H9 (cell line): ENCODE results near the gene AK8. TPM values are rescaled to one million over a fixed set of nuclear protein-coding genes. Genes with fewer than 3 reads are reported as not detected.

Experiments used
- DNase-seq: peaks from one replicate; pipeline ENCODE4 v3.0.0-alpha.2; 2017
- H2AFZ ChIP-seq: one replicate; pipeline ENCODE4 v1.6.1; 2013; ENCODE audit warnings: mild to moderate bottlenecking, low read length, control low read depth, moderate library complexity
- H2AK5ac ChIP-seq: 2 replicates; pipeline ENCODE4 v1.6.1; 2013; ENCODE audit warnings: low read length, control low read depth, mixed read lengths; ENCODE audit not compliant: insufficient read length
- H2BK120ac ChIP-seq: one replicate; pipeline ENCODE4 v1.6.1; 2013; ENCODE audit warnings: low read depth, mild to moderate bottlenecking, low read length, control low read depth, inconsistent platforms; ENCODE audit not compliant: poor library complexity, severe bottlenecking
- H2BK12ac ChIP-seq: 2 replicates; pipeline ENCODE4 v1.6.1; 2013; ENCODE audit warnings: low read length, control low read depth, mixed read lengths, low read depth; ENCODE audit not compliant: insufficient read length
- H2BK15ac ChIP-seq: 2 replicates; pipeline ENCODE4 v1.6.1; 2013; ENCODE audit warnings: low read depth, low read length, control low read depth
- H2BK20ac ChIP-seq: one replicate; pipeline ENCODE4 v1.6.1; 2013; ENCODE audit warnings: low read depth, mild to moderate bottlenecking, low read length, control low read depth, inconsistent platforms; ENCODE audit not compliant: poor library complexity, severe bottlenecking
- H2BK5ac ChIP-seq: 2 replicates; pipeline ENCODE4 v1.6.1; 2013; ENCODE audit warnings: low read length, control low read depth, mixed read lengths; ENCODE audit not compliant: insufficient read length
- H3K14ac ChIP-seq: 2 replicates; pipeline ENCODE4 v1.6.1; 2013; ENCODE audit warnings: low read length, control low read depth; ENCODE audit not compliant: insufficient read depth
- H3K18ac ChIP-seq: 2 replicates; pipeline ENCODE4 v1.6.1; 2013; ENCODE audit warnings: low read depth, mild to moderate bottlenecking, mixed read lengths, low read length, control low read depth; ENCODE audit not compliant: insufficient read length
- H3K23ac ChIP-seq: 2 replicates; pipeline ENCODE4 v1.6.1; 2013; ENCODE audit warnings: low read length, control low read depth, mixed read lengths, low read depth; ENCODE audit not compliant: insufficient read length
- H3K23me2 ChIP-seq: 2 replicates; pipeline ENCODE4 v1.6.1; 2013; ENCODE audit warnings: low read depth, mild to moderate bottlenecking, mixed read lengths, low read length, control low read depth; ENCODE audit not compliant: insufficient read length, poor library complexity, severe bottlenecking
- H3K27ac ChIP-seq: 2 replicates; pipeline ENCODE4 v1.5.1; 2013; ENCODE audit warnings: low read length, control low read depth, mixed read lengths, low read depth; ENCODE audit not compliant: insufficient read length
- H3K27me3 ChIP-seq: 2 replicates; pipeline ENCODE4 v1.6.1; 2013; ENCODE audit warnings: low read length, control low read depth, inconsistent platforms; ENCODE audit not compliant: insufficient read depth
- H3K4ac ChIP-seq: 2 replicates; pipeline ENCODE4 v1.6.1; 2013; ENCODE audit warnings: low read depth, mild to moderate bottlenecking, control low read depth, inconsistent platforms, low read length, moderate library complexity
- H3K4me1 ChIP-seq: 2 replicates; pipeline ENCODE4 v1.6.1; 2013; ENCODE audit warnings: low read length, control low read depth, inconsistent platforms; ENCODE audit not compliant: insufficient read depth
- H3K4me2 ChIP-seq: 2 replicates; pipeline ENCODE4 v1.6.1; 2013; ENCODE audit warnings: low read length, control low read depth, mixed read lengths; ENCODE audit not compliant: insufficient read length, insufficient read depth
- H3K56ac ChIP-seq: 2 replicates; pipeline ENCODE4 v1.6.1; 2013; ENCODE audit warnings: low read depth, mild to moderate bottlenecking, mixed read lengths, low read length, control low read depth; ENCODE audit not compliant: insufficient read length
- H3K79me1 ChIP-seq: 2 replicates; pipeline ENCODE4 v1.6.1; 2013; ENCODE audit warnings: low read depth, mild to moderate bottlenecking, moderate library complexity, low read length, control low read depth, inconsistent platforms; ENCODE audit not compliant: insufficient read depth, poor library complexity, severe bottlenecking
- H3K79me2 ChIP-seq: 2 replicates; pipeline ENCODE4 v1.6.1; 2013; ENCODE audit warnings: low read length, control low read depth, inconsistent platforms; ENCODE audit not compliant: insufficient read depth
- H3K9ac ChIP-seq: 2 replicates; pipeline ENCODE4 v1.6.1; 2013; ENCODE audit warnings: low read length, control low read depth, mixed read lengths; ENCODE audit not compliant: insufficient read length; ENCODE audit errors: extremely low read depth
- H3K9me3 ChIP-seq: one replicate; pipeline ENCODE4 v1.6.1; 2013; ENCODE audit warnings: low read depth, low read length, inconsistent platforms; ENCODE audit not compliant: control insufficient read depth
- H3T11ph ChIP-seq: one replicate; pipeline ENCODE4 v1.6.1; 2013; ENCODE audit warnings: mild to moderate bottlenecking, low read length, control low read depth, inconsistent platforms
- H4K20me1 ChIP-seq: one replicate; pipeline ENCODE4 v1.6.1; 2013; ENCODE audit not compliant: control insufficient read depth, insufficient read length, insufficient read depth
- H4K5ac ChIP-seq: 2 replicates; pipeline ENCODE4 v1.6.1; 2013; ENCODE audit warnings: low read depth, mild to moderate bottlenecking, mixed read lengths, low read length, control low read depth; ENCODE audit not compliant: insufficient read length
- H4K8ac ChIP-seq: replicated peaks from 2 replicates; pipeline ENCODE4 v1.6.1; 2013; ENCODE audit warnings: low read length, control low read depth, mixed read lengths, low read depth; ENCODE audit not compliant: insufficient read length
- H4K91ac ChIP-seq: 2 replicates; pipeline ENCODE4 v1.6.1; 2013; ENCODE audit warnings: low read depth, mild to moderate bottlenecking, moderate library complexity, mixed read lengths, low read length, control low read depth; ENCODE audit not compliant: insufficient read length
- H3K27ac Mint-ChIP-seq, 3 experiments: 2 replicates in 2 of 3; 3 replicates in 1 of 3; pipeline ENCODE4 v1.8.0; 2020 to 2021; ENCODE audit warnings: mixed read lengths in 3 of 3, mild to moderate bottlenecking in 1 of 3, moderate library complexity in 1 of 3
- H3K27me3 Mint-ChIP-seq: 2 replicates; pipeline ENCODE4 v1.8.0; 2021; ENCODE audit warnings: low read depth, mild to moderate bottlenecking, moderate library complexity, mixed read lengths
- H3K36me3 Mint-ChIP-seq, 3 experiments: 2 replicates in 2 of 3; 3 replicates in 1 of 3; pipeline ENCODE4 v1.8.0; 2020 to 2021; ENCODE audit warnings: low read depth in 3 of 3, mixed read lengths in 3 of 3; ENCODE audit not compliant: insufficient read depth in 1 of 3
- H3K4me1 Mint-ChIP-seq, 2 experiments: 2 replicates each; pipeline ENCODE4 v1.8.0; 2020; ENCODE audit warnings: mixed read lengths in 2 of 2
- H3K4me3 Mint-ChIP-seq, 2 experiments: 2 replicates in 1 of 2; 3 replicates in 1 of 2; pipeline ENCODE4 v1.8.0; 2020 to 2021; ENCODE audit warnings: mild to moderate bottlenecking in 2 of 2, mixed read lengths in 2 of 2, moderate library complexity in 1 of 2
- H3K9me3 Mint-ChIP-seq, 2 experiments: 2 replicates in 1 of 2; 3 replicates in 1 of 2; pipeline ENCODE4 v1.8.0; 2020; ENCODE audit warnings: mild to moderate bottlenecking in 2 of 2, mixed read lengths in 2 of 2, moderate library complexity in 1 of 2
- CTCF ChIP-seq: fragments of 200-600 bp; sonication (generic); conservative IDR thresholded peaks from 3 replicates; pipeline ENCODE4 v1.8.0; 2021; ENCODE audit warnings: antibody characterized with exemption, mild to moderate bottlenecking
- WGBS: extraction: QIAGEN DNeasy Blood & Tissue Kit; methylation state at CpG from one replicate; pipeline ENCODE4 v1.1.7; 2013; ENCODE audit warnings: missing lambda C conversion rate, low lambda C conversion rate, mixed read lengths; ENCODE audit not compliant: insufficient read length; ENCODE audit errors: extremely low coverage; 5-methylcytosine and 5-hydroxymethylcytosine counted together
- total RNA-seq: library from RNA; stranded (reverse); gene quantifications from 2 replicates; pipeline ENCODE4 v1.2.1, GENCODE V29; 2021

The AK8 gene
- total RNA-seq, 1 experiment from 2014 or later = 0.44 TPM

- Mint-ChIP-seq H3K27ac (no peak overlapping the region), H3K4me1 (no peaks in the 10 kb centered on the region), H3K27me3 (peaks cover 19% of the 10 kb centered on the region), H3K9me3 (peaks cover 8 to 18% of the 10 kb centered on the region in 2 experiments), H3K4me3 (no peak overlapping the region), H3K36me3 (peaks cover 0 to 3% (median 2%) of the 10 kb centered on the region in 3 experiments; a peak in 2 of 7 replicates)
- Histone ChIP-seq H2BK15ac (no peak overlapping the region), H3K4ac (no peak overlapping the region), H3K9me3 (no peaks in the 10 kb centered on the region), H3K56ac (no peak overlapping the region), H3K79me2 (no peaks in the 10 kb centered on the region), H3K79me1 (no peaks in the 10 kb centered on the region), H3K23me2 (no peaks in the 10 kb centered on the region), H3K23ac (no peak overlapping the region), H3K14ac (no peak overlapping the region), H2AK5ac (no peak overlapping the region), H2AFZ (no peak overlapping the region), H3K18ac (no peak overlapping the region), H3K9ac (no peak overlapping the region), H4K5ac (no peak overlapping the region), H4K8ac (no peak overlapping the region), H3K4me2 (no peak overlapping the region), H2BK5ac (no peak overlapping the region), H3K4me1 (no peaks in the 10 kb centered on the region), H4K20me1 (no peaks in the 10 kb centered on the region), H3T11ph (no peak overlapping the region), H3K27ac (no peak overlapping the region), H4K91ac (no peak overlapping the region), H2BK20ac (no peak overlapping the region), H2BK12ac (no peak overlapping the region), H2BK120ac (no peak overlapping the region), H3K27me3 (no peaks in the 10 kb centered on the region)
- WGBS = no CpG with 5 or more reads among the region's 8 CpGs
- no peak for TF ChIP-seq CTCF
- DNase-seq = no peak
Measured at GRCh38 chr9:132708239-132708638, 169.8 kb downstream of the AK8 start.
